Stimulated activated CD4-positive, alpha-beta T cell treated with anti-CD3 and anti-CD28 coated beads, Interleukin-15, amount 100 ng/mL, for 1 hour (primary cell): Measurements from ENCODE around the gene NUB1.

Experiments
- DNase-seq, 2 donors: peaks; one replicate each; pipeline ENCODE4 v3.0.0-alpha.2; 2020; ENCODE audit warnings: low read depth in 1 of 2, low spot score in 1 of 2

NUB1 gene

GRCh38 chr7:151345576-151346469, 4.2 kb downstream of the NUB1 start:
- no peak for DNase-seq

GRCh38 chr7:151346470-151346769, 4.8 kb downstream of the NUB1 start:
- no peak for DNase-seq

GRCh38 chr7:151347200-151347599, 5.6 kb downstream of the NUB1 start:
- DNase-seq, result no peak

- DNase-seq, result no peak
Observed at GRCh38 chr7:151348970-151349369, 7.4 kb downstream of the NUB1 start.

- no peak for DNase-seq
Observed at GRCh38 chr7:151349507-151349853, 7.9 kb downstream of the NUB1 start.

DNA sequence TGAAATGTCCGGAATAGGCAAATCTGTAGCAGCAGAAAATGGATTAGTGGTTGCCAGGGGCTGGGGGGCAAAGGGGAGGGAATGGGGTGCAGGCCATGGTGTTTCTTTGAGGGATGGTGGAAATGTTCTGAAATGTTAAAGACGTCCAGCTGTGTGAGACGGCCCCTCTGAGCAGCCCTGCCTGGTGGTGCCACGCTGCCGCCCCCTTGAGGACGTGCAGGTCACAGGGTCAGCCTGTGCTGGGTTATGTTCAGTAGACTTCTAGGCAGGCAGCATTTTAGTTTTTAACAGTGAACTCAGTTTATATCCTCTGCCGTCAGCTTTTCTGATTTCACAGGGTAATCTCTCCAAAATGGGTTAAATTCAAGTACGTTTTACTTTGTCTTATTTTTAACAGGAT, 9.4 kb downstream of the NUB1 start:
- DNase-seq, result peak in 1 of 2 donors; percentile 35

GRCh38 chr7:151351967-151352366, 10.4 kb downstream of the NUB1 start:
- DNase-seq, result peak in 1 of 2 donors; percentile 18

- DNase-seq, result no peak
Observed at GRCh38 chr7:151352512-151352911, 10.9 kb downstream of the NUB1 start.

DNA sequence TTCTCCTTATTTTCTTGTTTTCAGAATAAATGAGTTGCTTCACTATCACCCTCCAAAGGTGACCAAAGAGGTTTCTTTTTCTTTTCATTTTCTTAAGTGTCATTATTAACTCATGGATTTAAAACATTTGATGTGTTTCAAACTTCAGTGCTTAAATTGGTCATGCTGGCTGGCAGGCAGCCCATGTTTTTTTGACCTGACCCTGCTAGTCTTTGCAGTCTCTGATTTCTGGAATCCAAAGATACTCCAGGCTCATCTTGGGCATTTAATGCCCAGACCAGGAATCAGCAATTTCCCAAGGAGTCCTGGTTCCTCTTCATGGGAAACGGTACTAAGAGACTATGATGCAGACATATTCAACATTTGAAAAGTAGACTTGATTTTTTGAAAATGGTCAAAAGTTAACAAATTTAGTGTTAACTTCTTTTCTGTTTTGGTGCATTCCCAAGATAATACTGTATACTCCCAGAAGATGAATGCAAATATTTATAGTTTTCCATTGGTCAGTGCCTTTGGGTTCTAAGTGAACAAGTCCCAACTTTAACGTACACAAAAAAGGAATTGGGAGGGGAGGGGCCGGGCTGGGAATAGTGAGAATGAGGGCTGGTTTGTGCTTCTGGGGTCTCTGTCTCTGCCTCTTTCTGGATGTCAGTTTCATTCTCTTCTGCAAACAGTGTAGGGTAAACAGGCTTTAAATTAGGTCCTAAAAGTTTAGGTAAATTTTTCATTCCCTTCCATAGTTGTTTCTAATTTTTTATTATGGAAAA, 19.8 kb downstream of the NUB1 start:
- DNase-seq, result no peak

GRCh38 chr7:151363182-151363581, 21.6 kb downstream of the NUB1 start:
- no peak for DNase-seq

DNA sequence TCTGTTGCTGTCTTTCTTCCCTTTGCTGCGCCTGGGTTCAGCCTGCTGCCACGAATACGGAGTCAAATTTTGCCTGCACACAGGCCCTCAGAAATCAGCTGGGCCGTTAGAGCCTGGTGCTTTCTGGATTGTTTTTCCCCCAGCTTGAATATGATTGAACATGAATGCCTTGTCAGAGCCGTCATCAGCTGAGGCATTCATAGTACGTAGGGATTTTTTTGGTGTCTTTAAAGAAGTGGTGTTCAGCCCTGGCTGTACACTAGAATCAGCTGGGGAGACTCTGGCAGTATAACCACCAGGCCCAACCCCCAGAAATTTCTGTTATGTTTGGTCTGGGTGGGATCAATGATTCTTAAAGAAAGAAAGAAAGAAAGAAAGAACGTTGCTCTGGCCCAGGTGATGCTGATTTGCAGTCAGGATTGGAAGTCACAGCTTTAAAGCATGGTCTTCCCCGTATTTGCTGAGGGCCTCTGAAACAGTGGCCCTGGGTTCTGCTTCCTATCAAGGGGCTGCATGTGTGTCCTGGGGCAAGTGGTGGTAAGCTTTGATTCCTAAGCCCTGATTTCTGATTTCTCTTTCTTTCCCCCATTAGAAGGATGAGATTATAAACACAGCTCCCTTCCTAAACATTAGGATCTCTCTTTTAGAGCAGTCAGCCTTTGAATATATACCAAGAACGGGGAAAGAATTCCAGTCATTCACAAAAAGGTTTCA, 24.7 kb downstream of the NUB1 start:
- no peak for DNase-seq

GRCh38 chr7:151366880-151367222, 25.2 kb downstream of the NUB1 start:
- DNase-seq, result no peak

DNA sequence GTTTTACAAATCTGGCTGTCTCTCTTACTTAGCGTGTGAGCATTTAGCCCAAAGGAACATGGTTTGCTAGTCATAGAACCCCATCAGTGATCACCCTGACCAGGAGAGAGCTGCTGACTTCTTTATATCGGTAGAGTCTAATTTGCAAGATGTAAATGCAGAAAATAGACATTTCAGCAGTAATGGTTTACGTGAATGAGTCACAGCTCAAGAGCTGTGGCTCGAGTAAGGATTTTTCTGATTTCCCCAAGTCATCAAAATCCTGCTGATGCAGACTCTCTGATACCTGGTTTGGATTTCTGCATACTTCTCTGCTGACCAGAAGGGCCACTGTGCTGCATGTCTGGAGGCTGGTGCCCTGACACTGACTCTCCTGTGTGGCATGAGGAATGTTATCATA, 25.7 kb downstream of the NUB1 start:
- DNase-seq, result no peak

GRCh38 chr7:151368136-151368571, 26.5 kb downstream of the NUB1 start:
- DNase-seq, result peak; percentile 45 to 54

DNA sequence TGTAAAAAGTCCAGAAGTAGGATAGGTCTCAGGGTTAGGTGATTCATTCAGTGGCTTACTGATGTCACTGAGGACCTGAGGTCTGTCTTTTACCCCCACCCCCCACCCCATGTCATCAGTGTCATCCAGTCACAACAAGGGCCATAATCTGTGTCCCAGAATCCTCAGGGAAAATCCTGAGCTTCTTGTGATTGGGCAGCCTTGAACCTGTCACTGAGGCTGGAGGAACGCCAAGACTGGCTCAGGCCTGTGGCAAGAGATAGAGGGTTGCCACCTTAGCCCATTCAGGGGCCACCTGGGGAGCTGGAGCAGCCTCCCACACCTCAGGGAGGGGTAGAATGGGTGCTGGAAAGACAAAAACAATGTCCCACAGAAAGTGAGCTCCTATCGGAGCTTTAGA, 29.7 kb downstream of the NUB1 start:
- DNase-seq, result no peak

DNA sequence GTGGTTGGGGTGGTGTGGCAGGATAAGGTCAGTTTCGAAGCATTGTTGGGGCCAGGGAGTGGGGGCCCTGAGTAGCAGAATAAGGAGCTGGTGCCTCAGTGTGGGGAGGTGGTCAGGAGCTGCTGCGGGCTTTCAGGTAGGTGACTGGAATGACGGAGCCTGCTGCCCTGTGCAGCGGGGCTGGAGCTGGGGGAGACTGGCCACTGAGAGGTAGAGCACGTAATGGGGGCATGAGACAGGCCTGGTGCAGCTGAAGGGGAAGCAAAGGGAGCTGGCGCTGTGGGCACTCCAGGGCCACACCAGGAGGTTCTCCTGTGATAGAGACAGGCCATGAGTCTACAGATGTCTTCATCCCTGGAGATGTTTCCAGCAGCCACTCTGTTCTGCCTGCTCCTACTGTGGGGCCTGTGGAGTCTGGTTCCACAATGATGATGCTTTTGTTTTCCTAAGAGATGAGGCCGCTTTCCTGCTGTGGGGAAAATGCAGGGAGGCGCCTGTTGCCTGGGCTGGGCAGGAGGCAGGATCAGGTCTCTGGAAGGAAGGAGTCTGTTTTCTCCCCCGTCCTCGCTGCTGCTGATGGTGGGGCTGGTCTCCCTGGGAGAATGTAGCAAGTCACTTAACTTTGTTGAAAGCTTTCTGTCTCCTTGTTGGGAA, 31.1 kb downstream of the NUB1 start:
- DNase-seq, result no peak

DNA sequence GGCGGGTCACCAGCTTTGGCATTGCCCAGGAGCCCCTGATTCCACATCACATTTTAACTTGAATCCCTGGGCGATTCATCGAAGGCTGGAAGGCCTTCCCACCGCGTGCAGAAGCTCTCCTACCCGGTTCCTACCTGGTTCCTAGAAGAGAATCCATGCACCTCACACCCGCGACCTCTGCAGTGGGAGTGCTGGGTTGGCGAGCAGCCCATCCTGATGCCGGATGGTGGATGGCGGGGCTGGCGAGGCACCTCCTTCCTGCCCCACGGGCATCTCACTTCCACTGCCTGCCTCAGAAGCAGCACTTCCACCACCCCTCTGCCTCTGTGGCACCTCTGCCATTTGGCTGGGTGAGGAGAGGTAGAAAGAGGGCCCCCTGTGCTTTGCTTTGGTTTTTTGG, 32.0 kb downstream of the NUB1 start:
- no peak for DNase-seq

DNA sequence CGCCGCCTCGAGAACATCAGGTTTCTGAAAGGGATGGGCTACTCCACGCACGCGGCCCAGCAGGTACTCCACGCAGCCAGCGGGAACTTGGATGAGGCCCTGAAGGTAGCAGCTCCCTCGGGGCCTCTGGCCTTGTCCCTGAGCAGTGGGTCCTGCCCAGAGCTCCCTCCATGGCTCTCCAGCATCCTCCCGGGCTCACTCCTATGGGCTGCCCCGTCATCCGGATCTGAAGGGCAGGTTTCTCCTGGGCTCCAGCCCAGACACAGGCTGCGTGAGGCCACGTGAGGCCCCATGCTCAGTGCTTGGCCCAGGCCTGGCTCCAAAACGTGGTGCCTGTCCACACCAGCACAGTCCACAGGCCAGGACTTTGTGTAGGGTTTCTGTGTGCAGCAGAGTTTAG, 32.5 kb downstream of the NUB1 start:
- no peak for DNase-seq

DNA sequence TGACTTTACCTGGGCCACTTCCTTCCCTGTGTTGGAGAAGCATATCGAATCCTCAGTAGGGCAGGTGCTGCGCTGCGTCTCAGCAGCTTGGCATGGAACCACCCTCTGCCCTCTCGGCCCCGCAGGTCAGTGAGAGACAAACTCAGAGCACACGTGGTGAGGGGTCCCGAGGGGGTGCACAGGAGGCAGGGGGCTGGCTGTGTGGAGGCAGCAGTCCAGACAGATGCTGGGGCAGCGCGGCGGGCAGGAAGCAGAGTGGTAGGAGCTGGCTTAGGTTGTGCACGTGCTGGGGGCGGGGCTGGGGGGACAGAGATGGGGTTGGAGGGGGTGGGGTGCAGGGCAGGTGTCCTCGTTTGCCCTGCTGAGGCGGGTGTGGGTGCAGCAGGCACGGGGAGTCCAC, 33.1 kb downstream of the NUB1 start:
- DNase-seq, result no peak

GRCh38 chr7:151375530-151376217, 34.1 kb downstream of the NUB1 start:
- DNase-seq, result no peak
